Mesenchymal stem cell (in vitro differentiated cells and primary cell): ENCODE data around the gene PHF13.

Experiments used
- DNase-seq: peaks from one replicate; pipeline ENCODE4 v3.0.0-alpha.2; 2013
- H2AFZ ChIP-seq: one replicate; pipeline ENCODE4 v1.6.1; 2013; ENCODE audit warnings: low read depth, mild to moderate bottlenecking, control low read depth, inconsistent platforms, low read length, moderate library complexity
- H2AK5ac ChIP-seq: 2 replicates; pipeline ENCODE4 v1.6.1; 2013; ENCODE audit warnings: low read length, moderate library complexity, mild to moderate bottlenecking, inconsistent platforms; ENCODE audit not compliant: severe bottlenecking
- H2BK120ac ChIP-seq: one replicate; pipeline ENCODE4 v1.6.1; 2013; ENCODE audit warnings: low read depth, mild to moderate bottlenecking, inconsistent platforms, low read length, moderate library complexity
- H2BK12ac ChIP-seq, 2 experiments: one replicate each; pipeline ENCODE4 v1.6.1; 2013; ENCODE audit warnings: inconsistent platforms in 2 of 2, low read length in 2 of 2, mild to moderate bottlenecking in 2 of 2, moderate library complexity in 2 of 2, control low read depth in 1 of 2
- H2BK15ac ChIP-seq: one replicate; pipeline ENCODE4 v1.6.1; 2013; ENCODE audit warnings: mild to moderate bottlenecking, low read depth, inconsistent platforms; ENCODE audit not compliant: poor library complexity, severe bottlenecking
- H2BK5ac ChIP-seq: 2 replicates; pipeline ENCODE4 v1.6.1; 2013; ENCODE audit warnings: low read depth, mild to moderate bottlenecking, low read length, control low read depth, inconsistent platforms; ENCODE audit not compliant: poor library complexity, severe bottlenecking
- H3K14ac ChIP-seq, 2 experiments: one replicate each; pipeline ENCODE4 v1.6.1; 2013; ENCODE audit warnings: inconsistent platforms in 2 of 2, low read length in 2 of 2, control low read depth in 1 of 2, mild to moderate bottlenecking in 1 of 2, moderate library complexity in 1 of 2
- H3K18ac ChIP-seq, 2 experiments: one replicate each; pipeline ENCODE4 v1.6.1; 2013; ENCODE audit warnings: inconsistent platforms in 2 of 2, low read length in 2 of 2, control low read depth in 1 of 2, low read depth in 1 of 2, mild to moderate bottlenecking in 1 of 2
- H3K23ac ChIP-seq, 2 experiments: one replicate each; pipeline ENCODE4 v1.6.1; 2013; ENCODE audit warnings: inconsistent platforms in 2 of 2, low read length in 2 of 2, mild to moderate bottlenecking in 2 of 2, moderate library complexity in 2 of 2, control low read depth in 1 of 2
- H3K27ac ChIP-seq: 2 replicates; pipeline ENCODE4 v1.5.1; 2013; ENCODE audit warnings: mild to moderate bottlenecking, moderate library complexity, low read length, control low read depth, inconsistent platforms; ENCODE audit not compliant: poor library complexity, severe bottlenecking
- H3K27me3 ChIP-seq, 2 experiments: 2 replicates each; pipeline versions ENCODE4 v1.6.1 to v1.7.0; 2013; ENCODE audit warnings: low read length in 2 of 2, mild to moderate bottlenecking in 2 of 2, moderate library complexity in 2 of 2, control low read depth in 1 of 2, inconsistent platforms in 1 of 2; ENCODE audit not compliant: control insufficient read depth in 1 of 2, insufficient read depth in 1 of 2
- H3K36me3 ChIP-seq, 2 experiments: 2 replicates each; pipeline versions ENCODE4 v1.6.1 to v1.7.0; 2013; ENCODE audit warnings: low read length in 2 of 2, control low read depth in 1 of 2, inconsistent platforms in 1 of 2, low read depth in 1 of 2, mild to moderate bottlenecking in 1 of 2; ENCODE audit not compliant: insufficient read depth in 2 of 2, control insufficient read depth in 1 of 2
- H3K4ac ChIP-seq, 2 experiments: one replicate each; pipeline ENCODE4 v1.6.1; 2013; ENCODE audit warnings: inconsistent platforms in 2 of 2, low read length in 2 of 2, mild to moderate bottlenecking in 2 of 2, moderate library complexity in 2 of 2, control low read depth in 1 of 2, low read depth in 1 of 2
- H3K4me1 ChIP-seq: 2 replicates; pipeline ENCODE4 v1.6.1; 2013; ENCODE audit warnings: low read depth, low read length, control low read depth; ENCODE audit not compliant: control insufficient read depth, insufficient read depth
- H3K4me2 ChIP-seq: 2 replicates; pipeline ENCODE4 v1.6.1; 2013; ENCODE audit warnings: low read length, mild to moderate bottlenecking, inconsistent platforms; ENCODE audit not compliant: poor library complexity, severe bottlenecking
- H3K4me3 ChIP-seq, 2 experiments: 2 replicates each; pipeline versions ENCODE4 v1.5.1 to v1.7.0; 2013; ENCODE audit warnings: low read length in 2 of 2, mild to moderate bottlenecking in 2 of 2, control low read depth in 1 of 2, low read depth in 1 of 2; ENCODE audit not compliant: insufficient read depth in 1 of 2
- H3K79me1 ChIP-seq: replicated peaks from 2 replicates; pipeline ENCODE4 v1.6.1; 2013; ENCODE audit warnings: mild to moderate bottlenecking, control low read depth, low read length, inconsistent platforms; ENCODE audit not compliant: poor library complexity, severe bottlenecking
- H3K9ac ChIP-seq: 2 replicates; pipeline ENCODE4 v1.7.0; 2013; ENCODE audit warnings: mild to moderate bottlenecking, low read length, moderate library complexity
- H3K9me3 ChIP-seq: 2 replicates; pipeline ENCODE4 v1.7.0; 2013; ENCODE audit warnings: mild to moderate bottlenecking, low read length; ENCODE audit not compliant: control insufficient read depth
- H4K8ac ChIP-seq: one replicate; pipeline ENCODE4 v1.6.1; 2013; ENCODE audit warnings: inconsistent platforms, mild to moderate bottlenecking, low read length, moderate library complexity
- H4K91ac ChIP-seq: one replicate; pipeline ENCODE4 v1.6.1; 2013; ENCODE audit warnings: mild to moderate bottlenecking, low read length, inconsistent platforms
- WGBS: methylation state at CpG from one replicate; pipeline ENCODE4 v1.1.7; 2013; ENCODE audit warnings: mixed read lengths; 5-methylcytosine and 5-hydroxymethylcytosine counted together

PHF13 gene

GRCh38 chr1:6651909-6652308, 38.4 kb downstream of the PHF13 start:
- H2AFZ ChIP-seq = no peak overlapping the region
- no peak overlapping the region for H3K14ac ChIP-seq
- no peak overlapping the region for H2BK5ac ChIP-seq
- H4K91ac ChIP-seq = no peak overlapping the region
- H3K9ac ChIP-seq = no peak overlapping the region
- H3K36me3 ChIP-seq = peaks cover 43 to 45% of the 10 kb centered on the region in 2 experiments
- H2BK15ac ChIP-seq = no peak overlapping the region
- H3K4me2 ChIP-seq = no peak overlapping the region
- no peak for DNase-seq
- H3K4me3 ChIP-seq = no peak overlapping the region
- H2AK5ac ChIP-seq = no peak overlapping the region
- H3K9me3 ChIP-seq = no peaks in the 10 kb centered on the region
- no peak overlapping the region for H3K27ac ChIP-seq
- WGBS = 98% methylated on average over 17 of the region's 17 CpGs
- H3K4me1 ChIP-seq = peaks cover 15% of the 10 kb centered on the region
- H3K4ac ChIP-seq = no peak overlapping the region
- no peak overlapping the region for H2BK120ac ChIP-seq
- no peak overlapping the region for H3K23ac ChIP-seq
- H3K27me3 ChIP-seq = no peaks in the 10 kb centered on the region
- no peak overlapping the region for H3K18ac ChIP-seq
- H2BK12ac ChIP-seq = no peak overlapping the region
- H4K8ac ChIP-seq = no peak overlapping the region
- H3K79me1 ChIP-seq = peaks cover 9% of the 10 kb centered on the region

- Histone ChIP-seq H2BK5ac (no peak overlapping the region), H3K14ac (no peak overlapping the region), H3K4me2 (no peak overlapping the region), H2AK5ac (peak overlapping the region; percentile 57), H2BK12ac (no peak overlapping the region), H3K4me3 (no peak overlapping the region), H3K4me1 (peaks cover 15% of the 10 kb centered on the region), H3K27me3 (no peaks in the 10 kb centered on the region), H3K4ac (no peak overlapping the region), H3K9ac (no peak overlapping the region), H2BK120ac (no peak overlapping the region), H2AFZ (no peak overlapping the region), H4K91ac (no peak overlapping the region), H3K36me3 (peaks cover 48 to 52% of the 10 kb centered on the region in 2 experiments), H3K18ac (no peak overlapping the region), H3K23ac (no peak overlapping the region), H4K8ac (no peak overlapping the region), H3K79me1 (peaks cover 17% of the 10 kb centered on the region), H3K9me3 (no peaks in the 10 kb centered on the region), H2BK15ac (no peak overlapping the region), H3K27ac (peak overlapping the region; percentile 63)
- DNase-seq = no peak
- WGBS = 96% methylated on average over 6 of the region's 6 CpGs
Observed at GRCh38 chr1:6652986-6653385, 39.5 kb downstream of the PHF13 start.

- WGBS = 98% methylated on average over 23 of the region's 23 CpGs
- no peak overlapping the region for H2BK5ac ChIP-seq
- H2BK120ac ChIP-seq = no peak overlapping the region
- H3K23ac ChIP-seq = no peak overlapping the region
- no peak overlapping the region for H2BK12ac ChIP-seq
- no peak overlapping the region for H4K91ac ChIP-seq
- H3K27me3 ChIP-seq = no peaks in the 10 kb centered on the region
- H3K9ac ChIP-seq = no peak overlapping the region
- H3K4me3 ChIP-seq = no peak overlapping the region
- no peak overlapping the region for H2AFZ ChIP-seq
- DNase-seq = no peak
- H3K4me2 ChIP-seq = no peak overlapping the region
- no peak overlapping the region for H3K14ac ChIP-seq
- H3K27ac ChIP-seq = peak overlapping the region; percentile 63
- H3K4me1 ChIP-seq = peaks cover 15% of the 10 kb centered on the region
- H3K79me1 ChIP-seq = peaks cover 19% of the 10 kb centered on the region
- no peak overlapping the region for H3K18ac ChIP-seq
- no peak overlapping the region for H3K4ac ChIP-seq
- no peak overlapping the region for H4K8ac ChIP-seq
- H3K36me3 ChIP-seq = peaks cover 49 to 50% of the 10 kb centered on the region in 2 experiments
- peak overlapping the region; percentile 57 for H2AK5ac ChIP-seq
- H3K9me3 ChIP-seq = no peaks in the 10 kb centered on the region
- H2BK15ac ChIP-seq = no peak overlapping the region
Observed at GRCh38 chr1:6653436-6654290, 40.1 kb downstream of the PHF13 start.

- H3K23ac ChIP-seq = no peak overlapping the region
- H2BK5ac ChIP-seq = no peak overlapping the region
- no peak overlapping the region for H3K4me2 ChIP-seq
- H4K8ac ChIP-seq = no peak overlapping the region
- H3K4me3 ChIP-seq = no peak overlapping the region
- no peaks in the 10 kb centered on the region for H3K27me3 ChIP-seq
- H3K14ac ChIP-seq = no peak overlapping the region
- DNase-seq = no peak
- peaks cover 15% of the 10 kb centered on the region for H3K4me1 ChIP-seq
- no peak overlapping the region for H4K91ac ChIP-seq
- H3K18ac ChIP-seq = no peak overlapping the region
- no peak overlapping the region for H3K4ac ChIP-seq
- H2AK5ac ChIP-seq = no peak overlapping the region
- no peak overlapping the region for H2BK120ac ChIP-seq
- no peak overlapping the region for H2AFZ ChIP-seq
- H2BK15ac ChIP-seq = no peak overlapping the region
- H3K79me1 ChIP-seq = peaks cover 25% of the 10 kb centered on the region
- H3K9me3 ChIP-seq = no peaks in the 10 kb centered on the region
- WGBS = 97% methylated on average over 6 of the region's 6 CpGs
- H3K36me3 ChIP-seq = peaks cover 27 to 33% of the 10 kb centered on the region in 2 experiments
- H2BK12ac ChIP-seq = no peak overlapping the region
- H3K9ac ChIP-seq = no peak overlapping the region
- H3K27ac ChIP-seq = no peak overlapping the region
Observed at GRCh38 chr1:6657138-6657537, 43.6 kb downstream of the PHF13 start.
